HepG2 (cell line): ENCODE measurements around the gene CDIP1. TPM values are rescaled to one million over a fixed set of nuclear protein-coding genes. Genes with fewer than 3 reads are reported as not detected.

Source experiments
- ASH2L ChIP-seq: fragments of 300-600, 200-600 bp; sonication (generic); IDR thresholded peaks from 2 replicates; pipeline ENCODE4 v1.7.0; 2017; ENCODE audit warnings: low read depth, mild to moderate bottlenecking, moderate library complexity, mixed read lengths, low read length; ENCODE audit not compliant: insufficient read length
- ESRRA ChIP-seq: sonication (generic); formaldehyde crosslinking; IDR thresholded peaks from 2 replicates; pipeline ENCODE4 v1.5.1; 2020; ENCODE audit warnings: mild to moderate bottlenecking, low read depth, missing genetic modification reagents
- MEIS1 ChIP-seq: sonication (generic); formaldehyde crosslinking; IDR thresholded peaks from 2 replicates; pipeline ENCODE4 v1.9.0; 2021; ENCODE audit warnings: mild to moderate bottlenecking, missing genetic modification reagents, moderate library complexity, borderline replicate concordance
- RFX5 ChIP-seq: IDR thresholded peaks from 2 replicates; pipeline ENCODE4 v1.6.1; 2011; ENCODE audit warnings: low read depth, low read length, improper control_type of control experiment
- TBX3 ChIP-seq: fragments of 450-650 bp; IDR thresholded peaks from 2 replicates; pipeline ENCODE4 v1.6.1; 2017; ENCODE audit warnings: antibody characterized with exemption, mild to moderate bottlenecking, inconsistent platforms, borderline replicate concordance
- TOPORS ChIP-seq: sonication (generic); formaldehyde crosslinking; IDR thresholded peaks from 2 replicates; pipeline ENCODE4 v1.8.0; 2023; ENCODE audit warnings: mild to moderate bottlenecking, missing genetic modification reagents
- UBTF ChIP-seq: sonication (generic); formaldehyde crosslinking; IDR thresholded peaks from 2 replicates; pipeline ENCODE4 v1.4.0; 2020; ENCODE audit warnings: mild to moderate bottlenecking, missing genetic modification reagents
- XRCC5 ChIP-seq: fragments of 200-400 bp; formaldehyde crosslinking; optimal IDR thresholded peaks from 2 replicates; pipeline ENCODE3; 2017; ENCODE audit warnings: mild to moderate bottlenecking, low read length
- ZNF597 ChIP-seq: sonication (generic); formaldehyde crosslinking; IDR thresholded peaks from 2 replicates; pipeline ENCODE4 v1.5.0; 2020; ENCODE audit warnings: missing genetic modification reagents
- ZNF609 ChIP-seq: sonication (generic); formaldehyde crosslinking; IDR thresholded peaks from 2 replicates; pipeline ENCODE4 v1.4.0; 2020; ENCODE audit warnings: mild to moderate bottlenecking, missing genetic modification reagents, borderline replicate concordance
- ZSCAN29 ChIP-seq: sonication (generic); formaldehyde crosslinking; conservative IDR thresholded peaks from 2 replicates; pipeline ENCODE4 v1.4.0; 2020; ENCODE audit warnings: mild to moderate bottlenecking, missing genetic modification reagents
- polyA plus RNA-seq, 8 experiments: library from polyadenylated mRNA; depleted of rRNA in 3 of 8; stranded (reverse) in 7 of 8; unstranded in 1 of 8; fragments of >200 nt; fragmentation: Illumina TruSeq in 4 of 8; extraction: Trizol in 4 of 8; gene quantifications; 2 replicates each; pipeline versions ENCODE4 v1.2.1 to v1.2.3, GENCODE V29; 2011 to 2016; ENCODE audit warnings: low read depth in 4 of 8, missing spikeins in 1 of 8, mixed read lengths in 1 of 8; ENCODE audit not compliant: insufficient read depth in 1 of 8
- total RNA-seq, 5 experiments: library from RNA; depleted of rRNA; stranded (reverse); fragments of >200 nt; fragmentation: Illumina TruSeq; extraction: Trizol; gene quantifications; 2 replicates each; pipeline ENCODE4 v1.2.3, GENCODE V29; 2016; ENCODE audit warnings: low read depth in 1 of 5
- TF ChIP-seq, protein P1 (sequence below): sonication (generic); formaldehyde crosslinking; IDR thresholded peaks from 2 replicates; pipeline ENCODE4 v1.9.0; 2022; ENCODE audit warnings: low read depth, missing genetic modification reagents
- TF ChIP-seq, protein P2 (sequence below): sonication (generic); formaldehyde crosslinking; IDR thresholded peaks from 2 replicates; pipeline ENCODE4 v1.5.0; 2020; ENCODE audit warnings: mild to moderate bottlenecking, missing genetic modification reagents
- TF ChIP-seq, protein P3 (sequence below): sonication (generic); formaldehyde crosslinking; IDR thresholded peaks from 2 replicates; pipeline ENCODE4 v1.4.0; 2020; ENCODE audit warnings: mild to moderate bottlenecking, missing genetic modification reagents

The CDIP1 gene
- total and polyA plus RNA-seq, 2 of the 13 experiments (the other 11 are each of a cell fraction or from before 2014, with no cell fraction given), result 31.2 to 56.7 TPM

DNA sequence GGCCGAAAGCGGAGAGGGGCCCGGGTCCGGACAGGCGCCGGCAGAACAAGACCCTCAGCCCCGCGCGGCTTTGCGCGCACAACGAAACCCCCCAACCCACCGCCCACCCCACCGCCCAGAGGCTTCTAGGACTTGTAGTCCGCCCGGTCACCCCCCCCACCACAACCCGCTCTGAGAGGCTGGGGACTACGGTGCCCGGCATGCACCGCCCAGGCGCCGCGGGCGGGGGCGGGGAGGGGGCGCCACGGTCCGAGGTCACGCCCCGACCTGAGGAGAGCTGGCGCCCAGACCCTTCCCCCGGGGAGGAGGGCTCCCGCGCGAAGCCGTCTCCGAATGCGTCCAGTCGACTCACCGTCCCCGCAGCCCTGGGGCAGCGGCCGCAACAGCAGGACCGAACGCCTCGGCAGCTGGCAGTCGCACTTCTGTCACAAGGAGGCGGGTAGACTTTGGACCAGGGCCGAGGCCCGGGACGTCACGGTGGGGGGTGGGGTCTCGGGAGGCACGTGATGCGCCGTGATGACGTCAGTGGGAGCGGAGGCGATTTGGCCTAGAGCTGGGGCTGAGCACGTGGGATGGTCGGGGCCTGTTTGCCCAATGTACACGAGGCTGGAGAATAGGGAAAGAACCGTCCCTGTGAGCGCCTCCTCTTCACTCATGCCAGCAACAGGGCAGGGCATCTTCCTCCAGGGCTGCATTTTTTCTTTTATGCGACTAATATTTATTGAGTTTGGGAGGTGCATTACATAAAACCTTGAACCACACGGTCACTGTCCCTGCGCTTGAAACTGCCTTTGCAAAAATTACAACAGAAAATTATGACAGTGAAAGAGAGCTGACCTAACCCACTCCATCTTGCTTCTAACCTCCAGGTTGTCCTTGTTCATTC is at the start of gene CDIP1 (continued):
- TF ChIP-seq ZNF597 (CRISPR knock-in tag) (no peak), TBX3 (peak; percentile 53), MEIS1 (CRISPR knock-in tag) (peak; percentile 97), TOPORS (peak; percentile 100), ZNF609 (CRISPR knock-in tag) (peak; percentile 81), UBTF (CRISPR knock-in tag) (peak; percentile 79; the same call in 1 of the 2 replicates), ESRRA (peak; percentile 93), ZSCAN29 (CRISPR knock-in tag) (peak; percentile 87; the same call in 1 of the 2 replicates), RFX5 (peak; percentile 76), ASH2L (peak; percentile 75), XRCC5 (no peak)
- TF ChIP-seq, protein P1, sequence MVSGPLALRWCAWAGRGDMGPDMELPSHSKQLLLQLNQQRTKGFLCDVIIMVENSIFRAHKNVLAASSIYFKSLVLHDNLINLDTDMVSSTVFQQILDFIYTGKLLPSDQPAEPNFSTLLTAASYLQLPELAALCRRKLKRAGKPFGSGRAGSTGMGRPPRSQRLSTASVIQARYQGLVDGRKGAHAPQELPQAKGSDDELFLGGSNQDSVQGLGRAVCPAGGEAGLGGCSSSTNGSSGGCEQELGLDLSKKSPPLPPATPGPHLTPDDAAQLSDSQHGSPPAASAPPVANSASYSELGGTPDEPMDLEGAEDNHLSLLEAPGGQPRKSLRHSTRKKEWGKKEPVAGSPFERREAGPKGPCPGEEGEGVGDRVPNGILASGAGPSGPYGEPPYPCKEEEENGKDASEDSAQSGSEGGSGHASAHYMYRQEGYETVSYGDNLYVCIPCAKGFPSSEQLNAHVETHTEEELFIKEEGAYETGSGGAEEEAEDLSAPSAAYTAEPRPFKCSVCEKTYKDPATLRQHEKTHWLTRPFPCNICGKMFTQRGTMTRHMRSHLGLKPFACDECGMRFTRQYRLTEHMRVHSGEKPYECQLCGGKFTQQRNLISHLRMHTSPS (CRISPR knock-in tag), result peak; percentile 80; the same call in 1 of the 2 replicates
- TF ChIP-seq, protein P2, sequence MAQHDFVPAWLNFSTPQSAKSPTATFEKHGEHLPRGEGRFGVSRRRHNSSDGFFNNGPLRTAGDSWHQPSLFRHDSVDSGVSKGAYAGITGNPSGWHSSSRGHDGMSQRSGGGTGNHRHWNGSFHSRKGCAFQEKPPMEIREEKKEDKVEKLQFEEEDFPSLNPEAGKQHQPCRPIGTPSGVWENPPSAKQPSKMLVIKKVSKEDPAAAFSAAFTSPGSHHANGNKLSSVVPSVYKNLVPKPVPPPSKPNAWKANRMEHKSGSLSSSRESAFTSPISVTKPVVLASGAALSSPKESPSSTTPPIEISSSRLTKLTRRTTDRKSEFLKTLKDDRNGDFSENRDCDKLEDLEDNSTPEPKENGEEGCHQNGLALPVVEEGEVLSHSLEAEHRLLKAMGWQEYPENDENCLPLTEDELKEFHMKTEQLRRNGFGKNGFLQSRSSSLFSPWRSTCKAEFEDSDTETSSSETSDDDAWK (CRISPR knock-in tag), result no peak
- TF ChIP-seq, protein P3, sequence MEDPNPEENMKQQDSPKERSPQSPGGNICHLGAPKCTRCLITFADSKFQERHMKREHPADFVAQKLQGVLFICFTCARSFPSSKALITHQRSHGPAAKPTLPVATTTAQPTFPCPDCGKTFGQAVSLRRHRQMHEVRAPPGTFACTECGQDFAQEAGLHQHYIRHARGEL (CRISPR knock-in tag), result peak; percentile 96
